GM12878 (cell line): ENCODE data around the gene ASPDH. TPM values are rescaled to one million over a fixed set of nuclear protein-coding genes. Genes with fewer than 3 reads are reported as not detected.
A peak's percentile ranks its signal among the peaks of the same experiment; 100 is the strongest.

Experiments used
- ATAC-seq: fragments of 200-7000 bp; cut with Tn5 transposase; 3 replicates; pipeline ENCODE4 v1.9.1; 2020; ENCODE audit warnings: mild to moderate bottlenecking, moderate library complexity
- BruUV-seq: library from RNA; stranded (reverse); fragments of 400-500 nt; replicated peaks from 2 replicates; lab custom pipeline; 2021; lab: Mats Ljungman, UMichigan
- CTCF ChIA-PET: fragments of 300-600 bp; sonication (Branson Sonifier 250); formaldehyde crosslinking; extraction: SDS; loops from one replicate; lab custom pipeline; 2021; ENCODE audit warnings: inconsistent platforms; lab: Yijun Ruan, JAX
- POLR2A ChIA-PET: fragments of 350-600 bp; formaldehyde crosslinking; extraction: SDS; loops from one replicate; lab custom pipeline; 2021; ENCODE audit warnings: inconsistent platforms; lab: Charles Lee
- RAD21 ChIA-PET: fragments of 300-600 bp; sonication (Branson Sonifier 250); formaldehyde crosslinking; loops from one replicate; lab custom pipeline; 2023; ENCODE audit warnings: antibody characterized with exemption; ENCODE audit not compliant: unreplicated experiment; lab: Charles Lee
- SMC1A ChIA-PET: fragments of 300-600 bp; sonication (Branson Sonifier 250); formaldehyde crosslinking; loops from one replicate; lab custom pipeline; 2023; ENCODE audit not compliant: unreplicated experiment, uncharacterized antibody; lab: Charles Lee
- DNase-seq: peaks from one replicate; pipeline ENCODE4 v3.0.0-alpha.2; 2011; ENCODE audit warnings: low read depth, low spot score
- FAIRE-seq: peaks from 3 replicates; lab custom pipeline; 2011; peaks lifted over from hg19 to GRCh38; lab: Jason Lieb, UNC
- H2AFZ ChIP-seq: 2 replicates; pipeline ENCODE4 v1.6.0; 2011; ENCODE audit warnings: low read depth, low read length, control low read depth; ENCODE audit not compliant: control insufficient read depth
- H3K27ac ChIP-seq: 2 replicates; pipeline ENCODE4 v1.5.1; 2011; ENCODE audit warnings: control low read depth; ENCODE audit not compliant: control insufficient read depth, insufficient read depth
- H3K27me3 ChIP-seq, 2 experiments: replicated peaks in 1 of 2; 2 replicates each; pipeline versions ENCODE4 v1.6.0 to v1.6.1; 2011; ENCODE audit warnings: low read length in 1 of 2; ENCODE audit not compliant: control insufficient read depth in 2 of 2, insufficient read depth in 2 of 2
- H3K36me3 ChIP-seq, 2 experiments: 2 replicates each; pipeline ENCODE4 v1.5.1; 2011; ENCODE audit warnings: low read length in 1 of 2; ENCODE audit not compliant: control insufficient read depth in 2 of 2, insufficient read depth in 2 of 2
- H3K4me1 ChIP-seq: 2 replicates; pipeline ENCODE4 v1.6.1; 2011; ENCODE audit warnings: mild to moderate bottlenecking, low read length, moderate library complexity, mixed read lengths; ENCODE audit not compliant: control insufficient read depth, insufficient read depth
- H3K4me2 ChIP-seq: 2 replicates; pipeline ENCODE4 v1.6.0; 2011; ENCODE audit warnings: control low read depth; ENCODE audit not compliant: control insufficient read depth, insufficient read depth
- H3K4me3 ChIP-seq: fragments of 200-600 bp; sonication (generic); 2 replicates; pipeline ENCODE4 v1.5.1; 2016
- H3K79me2 ChIP-seq: 2 replicates; pipeline ENCODE4 v1.6.0; 2011; ENCODE audit warnings: low read length; ENCODE audit not compliant: control insufficient read depth, insufficient read depth
- H3K9ac ChIP-seq: 2 replicates; pipeline ENCODE4 v1.8.0; 2011; ENCODE audit warnings: low read length, control low read depth, mixed read lengths; ENCODE audit not compliant: control insufficient read depth, insufficient read depth
- H3K9me3 ChIP-seq: replicated peaks from 3 replicates; pipeline ENCODE4 v1.5.1; 2011; ENCODE audit warnings: mild to moderate bottlenecking, low read length; ENCODE audit not compliant: control insufficient read depth, insufficient read depth
- H4K20me1 ChIP-seq: 2 replicates; pipeline ENCODE4 v1.6.0; 2011; ENCODE audit not compliant: control insufficient read depth, insufficient read depth
- ZZZ3 ChIP-seq: IDR thresholded peaks from 2 replicates; pipeline ENCODE4 v1.6.1; 2011; ENCODE audit warnings: low read depth; ENCODE audit not compliant: control insufficient read depth, insufficient read length
- WGBS: methylation state at CpG from one replicate; pipeline ENCODE4 v1.1.6; 2016; ENCODE audit warnings: low lambda C conversion rate; ENCODE audit not compliant: insufficient replicate concordance, insufficient coverage; ENCODE audit errors: missing lambda C conversion rate; 5-methylcytosine and 5-hydroxymethylcytosine counted together
- in situ Hi-C: fragments of 300-500 bp; cut with MboI; formaldehyde crosslinking; loops from 9 replicates; pipeline ENCODE4 v1.14.3; 2018; ENCODE audit warnings: mixed read lengths
- intact Hi-C: fragments of 100-400 bp; cut with micrococcal nuclease; formaldehyde crosslinking; loops from one replicate; pipeline ENCODE4 v1.14.2; 2022; ENCODE audit not compliant: unreplicated experiment
- polyA plus RNA-seq, 11 experiments: library from polyadenylated mRNA; depleted of rRNA in 4 of 11; unstranded in 6 of 11; stranded (reverse) in 5 of 11; fragments of >200 nt; fragmentation: Nextera tagmentation in 4 of 11; fragmentation: Illumina TruSeq in 1 of 11; extraction: Ambion mirVana in 4 of 11; extraction: Trizol in 1 of 11; gene quantifications; 1 replicate in 1 of 11; 2 replicates in 10 of 11; pipeline versions ENCODE4 v1.2.1 to v1.2.3, GENCODE V29; 2011 to 2016; ENCODE audit warnings: inconsistent platforms in 2 of 11, missing spikeins in 2 of 11, low read depth in 1 of 11
- total RNA-seq, 4 experiments: library from RNA; depleted of rRNA in 3 of 4; stranded (reverse); fragments of >200 nt in 3 of 4; fragmentation: Illumina TruSeq in 1 of 4; extraction: Trizol in 1 of 4; gene quantifications; 2 replicates each; pipeline versions ENCODE4 v1.2.1 to v1.2.3, GENCODE V29; 2013 to 2021
- TF ChIP-seq, protein P1 (sequence below): fragments of 450-650 bp; formaldehyde crosslinking; IDR thresholded peaks from 2 replicates; pipeline ENCODE4 v1.5.0; 2022; ENCODE audit warnings: mild to moderate bottlenecking, missing genetic modification characterization
- TF ChIP-seq, protein P2 (sequence below), 3 experiments: IDR thresholded peaks in 2 of 3; conservative IDR thresholded peaks in 1 of 3; 2 replicates each; pipeline ENCODE4 v1.5.1; 2011; ENCODE audit warnings: low read depth in 3 of 3, low read length in 3 of 3, mild to moderate bottlenecking in 3 of 3, control low read depth in 2 of 3, moderate library complexity in 2 of 3, inconsistent platforms in 1 of 3, mixed read lengths in 1 of 3; ENCODE audit not compliant: control insufficient read depth in 2 of 3, insufficient read depth in 1 of 3; ENCODE audit errors: extremely low read depth in 1 of 3

The ASPDH gene
- total and polyA plus RNA-seq, 10 of the 15 experiments (the other 5 are each of a cell fraction or from before 2014, with no cell fraction given): not detected

DNA sequence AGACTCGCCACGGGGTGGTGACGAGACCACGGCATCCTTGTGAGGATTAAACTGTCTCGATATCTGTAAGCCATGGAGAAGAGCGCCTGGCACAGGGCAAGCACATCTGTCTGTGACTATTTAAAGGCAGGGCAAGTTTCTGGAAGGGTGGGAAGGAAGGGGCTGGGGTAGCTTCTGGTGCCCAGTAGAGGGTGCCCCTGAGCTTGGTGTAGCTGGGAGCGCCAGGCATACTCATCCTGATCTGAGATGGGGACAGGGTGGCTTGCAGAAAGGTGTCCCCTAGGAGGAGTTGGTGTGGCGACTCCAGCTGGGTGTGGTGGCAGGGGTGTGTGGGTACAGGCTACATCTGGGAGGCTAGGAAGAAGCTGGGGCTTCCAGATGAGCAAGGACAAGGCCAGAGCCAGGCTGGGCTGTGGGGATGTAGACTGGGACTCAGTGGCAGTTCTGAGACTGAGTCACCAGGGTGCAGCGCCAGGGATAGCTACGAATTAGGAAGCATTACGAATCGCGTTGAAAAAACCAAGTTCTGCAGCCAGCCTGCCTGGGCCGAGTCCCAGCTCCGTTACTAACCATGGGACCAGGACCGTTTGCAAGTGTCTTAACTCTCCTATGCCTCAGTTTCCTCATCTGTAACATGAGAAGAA, 23.1 kb upstream of the ASPDH start:
- intact Hi-C loops: loop anchor here (1.0 to 10.0 kb wide), 3 partner anchors 182 to 386 kb away; no protein-coding TSS in a partner anchor
- no peak overlapping the region for H2AFZ ChIP-seq
- CTCF ChIA-PET: interaction anchor here (0.6 to 8.6 kb wide), 13 partner anchors 11 to 385 kb away, joined by 3 to 117 read pairs (median 5); no protein-coding TSS in a partner anchor
- no peak overlapping the region for H3K4me3 ChIP-seq
- H3K27ac ChIP-seq: no peak overlapping the region
- no peaks in the 10 kb centered on the region for H3K79me2 ChIP-seq
- no peak overlapping the region for H3K9ac ChIP-seq
- WGBS: 62% methylated on average over 16 of the region's 16 CpGs
- no peak for DNase-seq
- FAIRE-seq: no peak
- no TSS peak for BruUV-seq
- POLR2A ChIA-PET: interaction anchor here (0.5 kb wide), 1 partner anchor 182 kb away, joined by 3 read pairs; no protein-coding TSS in a partner anchor
- no peak for ATAC-seq
- H3K9me3 ChIP-seq: peaks cover 9% of the 10 kb centered on the region; the same call in 2 of the 3 replicates
- H3K4me2 ChIP-seq: no peak overlapping the region
- SMC1A ChIA-PET: interaction anchor here (0.8 to 2.5 kb wide), 4 partner anchors 20 to 244 kb away, joined by 3 to 16 read pairs (median 6); no protein-coding TSS in a partner anchor
- H3K4me1 ChIP-seq: peaks cover 8% of the 10 kb centered on the region
- in situ Hi-C loops: loop anchor here (5.0 to 10.0 kb wide), 2 partner anchors 251 to 388 kb away; no protein-coding TSS in a partner anchor
- no peaks in the 10 kb centered on the region for H4K20me1 ChIP-seq
- RAD21 ChIA-PET: interaction anchor here (1.1 to 2.5 kb wide), 6 partner anchors 20 to 385 kb away, joined by 3 to 13 read pairs (median 8); no protein-coding TSS in a partner anchor
- H3K36me3 ChIP-seq: no peaks in the 10 kb centered on the region
- no peak for TF ChIP-seq ZZZ3
- TF ChIP-seq, protein P1, sequence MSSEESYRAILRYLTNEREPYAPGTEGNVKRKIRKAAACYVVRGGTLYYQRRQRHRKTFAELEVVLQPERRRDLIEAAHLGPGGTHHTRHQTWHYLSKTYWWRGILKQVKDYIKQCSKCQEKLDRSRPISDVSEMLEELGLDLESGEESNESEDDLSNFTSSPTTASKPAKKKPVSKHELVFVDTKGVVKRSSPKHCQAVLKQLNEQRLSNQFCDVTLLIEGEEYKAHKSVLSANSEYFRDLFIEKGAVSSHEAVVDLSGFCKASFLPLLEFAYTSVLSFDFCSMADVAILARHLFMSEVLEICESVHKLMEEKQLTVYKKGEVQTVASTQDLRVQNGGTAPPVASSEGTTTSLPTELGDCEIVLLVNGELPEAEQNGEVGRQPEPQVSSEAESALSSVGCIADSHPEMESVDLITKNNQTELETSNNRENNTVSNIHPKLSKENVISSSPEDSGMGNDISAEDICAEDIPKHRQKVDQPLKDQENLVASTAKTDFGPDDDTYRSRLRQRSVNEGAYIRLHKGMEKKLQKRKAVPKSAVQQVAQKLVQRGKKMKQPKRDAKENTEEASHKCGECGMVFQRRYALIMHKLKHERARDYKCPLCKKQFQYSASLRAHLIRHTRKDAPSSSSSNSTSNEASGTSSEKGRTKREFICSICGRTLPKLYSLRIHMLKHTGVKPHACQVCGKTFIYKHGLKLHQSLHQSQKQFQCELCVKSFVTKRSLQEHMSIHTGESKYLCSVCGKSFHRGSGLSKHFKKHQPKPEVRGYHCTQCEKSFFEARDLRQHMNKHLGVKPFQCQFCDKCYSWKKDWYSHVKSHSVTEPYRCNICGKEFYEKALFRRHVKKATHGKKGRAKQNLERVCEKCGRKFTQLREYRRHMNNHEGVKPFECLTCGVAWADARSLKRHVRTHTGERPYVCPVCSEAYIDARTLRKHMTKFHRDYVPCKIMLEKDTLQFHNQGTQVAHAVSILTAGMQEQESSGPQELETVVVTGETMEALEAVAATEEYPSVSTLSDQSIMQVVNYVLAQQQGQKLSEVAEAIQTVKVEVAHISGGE (CRISPR knock-in tag): no peak
- TF ChIP-seq, protein P2, sequence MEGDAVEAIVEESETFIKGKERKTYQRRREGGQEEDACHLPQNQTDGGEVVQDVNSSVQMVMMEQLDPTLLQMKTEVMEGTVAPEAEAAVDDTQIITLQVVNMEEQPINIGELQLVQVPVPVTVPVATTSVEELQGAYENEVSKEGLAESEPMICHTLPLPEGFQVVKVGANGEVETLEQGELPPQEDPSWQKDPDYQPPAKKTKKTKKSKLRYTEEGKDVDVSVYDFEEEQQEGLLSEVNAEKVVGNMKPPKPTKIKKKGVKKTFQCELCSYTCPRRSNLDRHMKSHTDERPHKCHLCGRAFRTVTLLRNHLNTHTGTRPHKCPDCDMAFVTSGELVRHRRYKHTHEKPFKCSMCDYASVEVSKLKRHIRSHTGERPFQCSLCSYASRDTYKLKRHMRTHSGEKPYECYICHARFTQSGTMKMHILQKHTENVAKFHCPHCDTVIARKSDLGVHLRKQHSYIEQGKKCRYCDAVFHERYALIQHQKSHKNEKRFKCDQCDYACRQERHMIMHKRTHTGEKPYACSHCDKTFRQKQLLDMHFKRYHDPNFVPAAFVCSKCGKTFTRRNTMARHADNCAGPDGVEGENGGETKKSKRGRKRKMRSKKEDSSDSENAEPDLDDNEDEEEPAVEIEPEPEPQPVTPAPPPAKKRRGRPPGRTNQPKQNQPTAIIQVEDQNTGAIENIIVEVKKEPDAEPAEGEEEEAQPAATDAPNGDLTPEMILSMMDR (IDR thresholded peaks at IDR 0.05 in 2 of 3, conservative IDR thresholded peaks at IDR 0.05 in 1 of 3; ENCODE audit: control insufficient read depth in 2 of 3, extremely low read depth in 1 of 3, insufficient read depth in 1 of 3, low read depth in 3 of 3, low read length in 3 of 3): 0 out of 6 replicates have a peak, but pooled peaks of 1 of the 3 experiments have one; percentile 9
- no peaks in the 10 kb centered on the region for H3K27me3 ChIP-seq
